ENCODE measurements around the gene TDRD5. TPM values are rescaled to one million over a fixed set of nuclear protein-coding genes. Genes with fewer than 3 reads are reported as not detected.
A peak's percentile ranks its signal among the peaks of the same experiment; 100 is the strongest.
"Not testable (repeated sequence)": the region's sequence is repeated elsewhere in the genome, so short reads cannot be mapped to it uniquely, and the experiment has no call there.

The TDRD5 gene
- total and polyA plus RNA-seq, 3 donors from 2014 or later: 26.1 to 52.2 (median 30.5) TPM

DNA sequence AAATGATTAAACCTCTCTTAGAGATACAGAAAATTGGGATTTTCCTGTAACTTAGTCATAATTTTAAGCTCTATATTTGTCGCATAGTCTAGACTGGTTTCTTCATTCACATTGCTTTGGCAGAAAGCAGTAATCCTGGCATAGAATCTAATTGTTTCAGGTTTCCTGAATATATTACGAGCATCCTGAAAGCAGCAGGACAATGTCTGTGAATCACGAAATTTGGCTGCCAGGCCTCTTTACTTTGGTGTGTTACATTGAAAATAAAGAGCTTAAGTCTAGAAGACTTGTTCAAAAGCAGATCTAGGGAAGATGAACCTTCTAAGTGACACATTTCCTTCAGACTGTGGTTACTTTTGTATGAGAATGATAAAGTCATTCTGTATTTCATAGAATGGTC lies 72.2 kb downstream of the TDRD5 start:
- Histone ChIP-seq H3K9me3 (no peaks in the 10 kb centered on the region), H3K4me1 (no peaks in the 10 kb centered on the region), H3K36me3 (ENCODE audit: low read depth, missing control alignments) (no peaks in the 10 kb centered on the region), H3K4me3 (no peak overlapping the region), H3K27ac (no peak overlapping the region), H3K27me3 (no peaks in the 10 kb centered on the region)
- 74 to 80% methylated on average over 3 of the region's 3 CpGs for WGBS, 2 donors
- intact Hi-C loops (cut with DNase I; ENCODE audit: low total_unique reads): no loop called here
- DNase-seq: no peak
- no peak for TF ChIP-seq POLR2A (IDR thresholded peaks at IDR 0.05)
- TF ChIP-seq, protein P1, sequence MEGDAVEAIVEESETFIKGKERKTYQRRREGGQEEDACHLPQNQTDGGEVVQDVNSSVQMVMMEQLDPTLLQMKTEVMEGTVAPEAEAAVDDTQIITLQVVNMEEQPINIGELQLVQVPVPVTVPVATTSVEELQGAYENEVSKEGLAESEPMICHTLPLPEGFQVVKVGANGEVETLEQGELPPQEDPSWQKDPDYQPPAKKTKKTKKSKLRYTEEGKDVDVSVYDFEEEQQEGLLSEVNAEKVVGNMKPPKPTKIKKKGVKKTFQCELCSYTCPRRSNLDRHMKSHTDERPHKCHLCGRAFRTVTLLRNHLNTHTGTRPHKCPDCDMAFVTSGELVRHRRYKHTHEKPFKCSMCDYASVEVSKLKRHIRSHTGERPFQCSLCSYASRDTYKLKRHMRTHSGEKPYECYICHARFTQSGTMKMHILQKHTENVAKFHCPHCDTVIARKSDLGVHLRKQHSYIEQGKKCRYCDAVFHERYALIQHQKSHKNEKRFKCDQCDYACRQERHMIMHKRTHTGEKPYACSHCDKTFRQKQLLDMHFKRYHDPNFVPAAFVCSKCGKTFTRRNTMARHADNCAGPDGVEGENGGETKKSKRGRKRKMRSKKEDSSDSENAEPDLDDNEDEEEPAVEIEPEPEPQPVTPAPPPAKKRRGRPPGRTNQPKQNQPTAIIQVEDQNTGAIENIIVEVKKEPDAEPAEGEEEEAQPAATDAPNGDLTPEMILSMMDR (IDR thresholded peaks at IDR 0.05): no peak

DNA sequence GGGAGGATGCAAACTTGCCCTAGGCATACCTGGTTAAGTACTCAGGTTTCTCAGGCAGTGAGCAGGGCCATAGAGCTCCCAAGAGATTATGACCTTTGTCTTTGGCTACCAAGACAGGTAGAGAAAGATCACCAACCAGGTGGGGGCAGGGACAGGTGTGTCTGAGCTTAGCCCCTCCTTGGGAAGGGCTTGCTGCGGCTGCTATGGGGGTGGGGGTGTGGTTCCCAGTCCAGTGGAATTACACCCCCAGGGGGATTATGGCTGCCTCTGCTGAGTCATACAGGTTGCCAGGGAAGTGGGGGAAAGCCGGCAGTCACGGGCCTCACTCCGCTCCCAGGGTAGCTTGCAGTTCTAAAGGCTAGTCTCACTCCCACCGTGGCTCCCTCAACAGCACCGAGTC lies 86.2 kb downstream of the TDRD5 start:
- TF ChIP-seq, protein P1 (IDR thresholded peaks at IDR 0.05): no peak
- no peak for TF ChIP-seq POLR2A (IDR thresholded peaks at IDR 0.05)
- intact Hi-C loops (cut with DNase I; ENCODE audit: low total_unique reads): no loop called here

GRCh38 chr1:179694530-179694929 lies 102.9 kb downstream of the TDRD5 start:
- H3K4me1 ChIP-seq; H3K36me3 ChIP-seq (ENCODE audit: low read depth, missing control alignments); H3K27me3 ChIP-seq; H3K4me3 ChIP-seq; intact Hi-C loops (cut with DNase I; ENCODE audit: low total_unique reads); H3K27ac ChIP-seq; DNase-seq; H3K9me3 ChIP-seq: not testable (repeated sequence)
- WGBS, 2 donors: 67 to 80% methylated on average over 3 to 6 of the region's 6 CpGs

More for the DNA sequence above, 86.2 kb downstream of the TDRD5 start:
- WGBS, 2 donors: 90 to 94% methylated on average over 4 to 6 of the region's 6 CpGs
- no peaks in the 10 kb centered on the region for H3K36me3 ChIP-seq (ENCODE audit: low read depth, missing control alignments)
- DNase-seq: no peak
- no peaks in the 10 kb centered on the region for H3K4me1 ChIP-seq
- H3K27ac ChIP-seq: no peak overlapping the region
- no peak overlapping the region for H3K4me3 ChIP-seq
- H3K9me3 ChIP-seq: no peaks in the 10 kb centered on the region
- no peaks in the 10 kb centered on the region for H3K27me3 ChIP-seq

DNA sequence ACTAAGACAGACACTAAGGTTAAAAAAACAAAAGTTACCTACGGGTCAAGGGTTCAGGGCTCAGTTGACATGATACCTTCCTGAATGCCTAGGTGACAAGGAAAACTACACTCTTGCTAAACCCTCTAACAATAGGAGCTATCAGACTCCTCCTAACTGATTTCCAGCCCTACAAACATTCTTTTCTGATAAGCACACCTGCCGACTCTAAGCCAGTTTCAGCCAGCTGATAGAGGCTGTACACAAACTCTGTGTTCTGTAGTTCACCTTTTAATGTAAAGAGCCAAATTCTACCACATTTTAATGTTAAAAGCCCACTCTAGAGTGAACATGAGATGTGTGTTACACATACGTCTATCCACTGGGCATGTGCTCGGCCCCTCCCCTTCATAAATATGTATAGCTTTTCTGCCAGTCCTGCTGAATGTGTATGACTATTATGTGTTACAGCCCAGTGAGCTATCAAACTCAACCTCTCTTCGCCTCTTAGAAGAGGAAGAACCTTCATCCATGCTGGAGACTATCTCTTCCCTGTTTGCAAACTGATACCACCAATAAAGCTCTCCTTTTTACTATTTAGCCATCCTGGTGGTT lies 111.4 kb downstream of the TDRD5 start:
- 75 to 87% methylated on average over 5 of the region's 5 CpGs for WGBS, 2 donors
- intact Hi-C loops (cut with DNase I; ENCODE audit: low total_unique reads): no loop called here

GRCh38 chr1:179706339-179706941 lies 114.8 kb downstream of the TDRD5 start:
- no peaks in the 10 kb centered on the region for H3K9me3 ChIP-seq
- TF ChIP-seq POLR2A (IDR thresholded peaks at IDR 0.05): no peak
- TF ChIP-seq, protein P1 (IDR thresholded peaks at IDR 0.05): peak; percentile 62 to 84 (median 64)
- DNase-seq: peak; percentile 52
- no peaks in the 10 kb centered on the region for H3K36me3 ChIP-seq (ENCODE audit: low read depth, missing control alignments)
- H3K27me3 ChIP-seq: no peaks in the 10 kb centered on the region
- H3K4me1 ChIP-seq: no peaks in the 10 kb centered on the region
- WGBS, 2 donors: 4 to 11% methylated on average over 3 of the region's 3 CpGs
- H3K27ac ChIP-seq: no peak overlapping the region
- H3K4me3 ChIP-seq: no peak overlapping the region
- intact Hi-C loops (cut with DNase I; ENCODE audit: low total_unique reads): loop anchor here (5.0 kb wide), 1 partner anchor 111 kb away; no protein-coding TSS in a partner anchor

More for the DNA sequence above, 111.4 kb downstream of the TDRD5 start:
- Histone ChIP-seq H3K36me3 (ENCODE audit: low read depth, missing control alignments) (no peaks in the 10 kb centered on the region), H3K27ac (no peak overlapping the region), H3K4me3 (no peak overlapping the region), H3K4me1 (no peaks in the 10 kb centered on the region), H3K9me3 (no peaks in the 10 kb centered on the region), H3K27me3 (no peaks in the 10 kb centered on the region)
- no peak for DNase-seq
- no peak for TF ChIP-seq POLR2A (IDR thresholded peaks at IDR 0.05)
- TF ChIP-seq, protein P1 (IDR thresholded peaks at IDR 0.05): no peak
